HG02610 (cell line): ENCODE results near the gene MAML3.

Experiments
- ATAC-seq: cut with Tn5 transposase; IDR thresholded peaks from one replicate; pipeline ENCODE4 v1.9.1; 2021; ENCODE audit warnings: mild to moderate bottlenecking, moderate library complexity; ENCODE audit not compliant: unreplicated experiment

The MAML3 gene

DNA sequence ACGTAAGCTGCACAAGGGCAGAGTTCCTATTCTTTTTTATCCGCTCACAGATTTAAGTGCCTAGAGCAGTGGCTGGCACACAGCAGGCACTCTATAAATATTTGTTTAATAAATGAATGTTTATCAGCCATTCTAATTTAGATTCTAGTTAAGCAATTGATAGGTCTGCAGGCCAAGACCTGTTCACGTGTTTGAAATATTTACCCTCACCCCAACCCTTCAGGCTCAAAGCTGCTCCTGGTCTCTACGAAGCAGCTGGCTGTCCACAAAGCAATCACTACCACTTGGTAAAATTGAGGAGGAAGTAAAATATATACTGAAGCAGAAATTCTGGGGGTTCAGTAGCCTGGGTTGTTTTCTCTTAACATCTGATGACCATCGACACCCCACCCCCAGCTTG is 330.2 kb downstream of the MAML3 start:
- no peak for ATAC-seq

DNA sequence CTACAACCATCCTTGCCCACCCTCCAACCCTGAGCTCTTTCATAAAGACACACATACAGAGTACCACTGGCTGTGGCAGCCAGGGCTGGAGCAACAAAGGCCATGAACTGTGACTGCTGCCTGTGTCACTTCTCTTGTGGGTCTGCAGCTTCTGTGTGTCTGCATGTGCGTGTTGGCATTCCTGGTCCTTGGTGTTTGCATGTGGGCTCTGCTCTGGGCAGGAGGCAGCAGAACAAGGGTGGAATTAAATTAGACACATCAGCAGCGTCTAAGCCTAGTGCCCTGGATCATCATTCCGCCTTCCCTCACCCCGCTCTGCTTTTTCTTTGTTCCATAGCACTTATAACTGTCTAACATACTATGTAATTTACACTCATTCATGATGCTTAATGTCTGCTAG is 330.6 kb downstream of the MAML3 start:
- ATAC-seq = no peak

DNA sequence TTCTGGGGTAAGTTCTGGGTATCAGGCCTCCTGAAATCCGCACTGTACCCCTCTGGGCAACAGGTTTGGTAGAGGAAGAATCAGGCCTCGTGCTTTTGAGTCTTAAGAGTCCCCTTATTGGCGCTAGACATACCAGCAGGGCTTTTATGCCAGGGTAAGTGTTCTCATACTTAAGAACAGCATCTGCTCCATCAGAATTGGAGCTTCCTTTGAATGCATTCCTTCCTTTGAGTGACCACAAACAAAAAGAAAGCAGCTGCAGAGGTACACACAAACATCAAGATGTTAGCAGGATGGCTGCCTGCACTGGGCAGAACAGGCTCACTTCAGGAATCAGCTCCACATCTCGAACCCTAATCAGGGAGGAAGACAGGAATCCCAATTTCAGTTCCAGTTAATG is 331.6 kb downstream of the MAML3 start:
- no peak for ATAC-seq

DNA sequence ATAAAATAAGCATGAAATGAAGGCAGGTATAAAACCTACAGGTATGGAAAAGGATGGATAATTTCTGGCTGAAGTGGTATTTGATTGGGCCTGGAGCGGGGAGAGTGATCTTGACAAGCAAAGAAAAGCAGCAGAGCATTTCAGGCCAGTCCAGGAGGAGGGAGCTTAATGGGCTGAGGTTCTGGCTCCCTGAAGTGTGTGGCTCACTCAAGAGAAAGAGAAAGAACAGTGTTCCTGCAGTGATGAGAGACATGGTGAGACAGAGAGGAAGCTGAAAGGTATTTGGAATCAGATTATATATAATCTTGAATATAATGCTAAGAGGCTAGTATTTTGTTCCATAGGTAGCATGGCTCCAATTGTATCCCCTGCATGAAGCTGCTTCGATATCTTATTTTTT is 334.9 kb downstream of the MAML3 start:
- ATAC-seq = no peak

DNA sequence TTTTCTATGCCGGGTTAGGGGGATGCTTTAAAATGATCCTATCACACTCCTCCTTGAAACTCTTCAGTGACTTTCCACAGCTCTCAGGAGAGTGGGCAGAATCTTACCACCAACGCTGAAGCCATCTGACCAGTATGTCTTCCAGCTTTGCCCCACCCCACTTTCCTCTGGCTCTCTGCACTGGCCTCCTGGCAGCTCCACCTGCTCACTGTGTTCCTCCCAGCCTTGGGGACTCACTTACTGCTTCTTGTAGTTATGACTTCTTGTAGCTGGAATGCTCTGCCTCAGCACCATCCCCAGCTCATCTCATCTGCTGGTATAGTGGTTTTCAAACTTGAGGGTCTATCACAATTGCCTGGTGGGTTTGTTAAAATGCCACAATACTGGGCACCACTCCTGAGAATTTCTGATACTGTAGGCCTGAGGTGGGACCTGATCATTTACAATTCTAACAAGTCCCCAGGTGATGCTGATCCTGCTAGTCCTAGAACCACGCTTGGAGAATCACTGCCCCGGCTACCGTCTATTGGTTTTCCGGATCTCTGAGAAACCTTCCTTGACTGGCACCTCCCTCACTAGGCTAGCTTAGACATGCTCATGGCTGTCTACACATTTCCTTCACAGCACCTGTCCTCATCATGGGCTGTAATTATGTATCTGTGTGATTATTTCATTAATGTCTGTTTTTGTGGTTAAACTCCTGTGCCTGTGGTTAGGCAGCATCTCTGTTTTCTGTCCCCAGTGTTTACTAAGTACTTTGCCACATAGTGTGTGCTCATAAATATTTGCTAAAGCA is 336.1 kb downstream of the MAML3 start:
- ATAC-seq = no peak

DNA sequence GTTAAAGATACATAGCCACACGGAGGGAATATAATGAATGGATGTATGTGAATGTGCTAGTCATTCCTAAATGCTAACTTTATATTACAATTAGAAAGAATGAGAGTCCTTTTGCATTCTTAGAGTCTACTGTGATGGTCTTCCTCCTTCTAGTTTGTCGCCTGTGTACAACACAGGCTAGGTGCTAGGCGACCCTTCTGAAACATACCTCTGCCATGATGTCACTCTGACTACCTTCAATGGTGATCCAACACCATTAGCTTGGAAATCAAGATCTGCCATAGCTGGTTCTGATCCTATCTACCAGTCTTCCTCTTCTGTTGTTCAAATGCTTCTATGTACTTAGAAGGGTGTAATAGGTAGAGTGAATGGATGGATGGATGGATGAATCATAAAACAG is 337.1 kb downstream of the MAML3 start:
- no peak for ATAC-seq

DNA sequence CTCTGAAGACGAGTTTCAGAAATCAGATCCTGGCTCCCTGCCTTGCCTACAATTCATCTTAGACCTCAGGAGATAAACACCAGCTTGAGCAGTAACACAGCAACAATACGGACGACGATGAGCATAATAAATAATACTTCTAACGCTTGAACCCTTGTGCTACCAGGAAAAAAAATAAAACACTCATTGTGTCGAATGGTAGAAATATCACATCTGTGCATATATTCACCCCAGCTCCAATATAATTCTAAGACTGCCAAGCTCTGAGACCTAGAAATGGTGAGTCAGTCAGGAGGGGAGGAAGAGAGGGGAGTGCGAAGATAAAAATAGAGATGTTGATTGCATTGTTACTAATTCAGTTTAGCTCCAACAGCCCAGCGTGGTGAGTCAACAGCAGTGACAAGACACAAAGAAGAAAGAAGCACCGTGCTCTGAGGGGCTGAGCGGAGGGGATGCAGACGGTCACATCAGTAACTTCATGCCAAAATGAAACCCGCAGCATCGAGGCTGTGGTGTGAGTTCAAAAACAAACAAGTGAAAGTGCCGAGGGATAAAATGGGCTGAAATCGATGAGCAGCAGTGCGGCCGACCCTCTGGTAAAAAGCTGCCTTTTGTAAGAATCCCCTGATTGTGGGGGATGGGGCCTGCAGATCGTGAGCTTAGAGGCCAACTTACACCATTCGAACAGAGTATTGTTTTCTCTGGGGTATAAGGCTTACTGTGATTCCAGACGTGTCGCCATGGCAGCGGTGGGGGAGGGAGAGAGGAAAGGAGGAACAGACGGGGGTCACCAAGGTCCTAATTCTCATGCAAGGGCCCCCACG is 338.0 kb downstream of the MAML3 start:
- no peak for ATAC-seq

DNA sequence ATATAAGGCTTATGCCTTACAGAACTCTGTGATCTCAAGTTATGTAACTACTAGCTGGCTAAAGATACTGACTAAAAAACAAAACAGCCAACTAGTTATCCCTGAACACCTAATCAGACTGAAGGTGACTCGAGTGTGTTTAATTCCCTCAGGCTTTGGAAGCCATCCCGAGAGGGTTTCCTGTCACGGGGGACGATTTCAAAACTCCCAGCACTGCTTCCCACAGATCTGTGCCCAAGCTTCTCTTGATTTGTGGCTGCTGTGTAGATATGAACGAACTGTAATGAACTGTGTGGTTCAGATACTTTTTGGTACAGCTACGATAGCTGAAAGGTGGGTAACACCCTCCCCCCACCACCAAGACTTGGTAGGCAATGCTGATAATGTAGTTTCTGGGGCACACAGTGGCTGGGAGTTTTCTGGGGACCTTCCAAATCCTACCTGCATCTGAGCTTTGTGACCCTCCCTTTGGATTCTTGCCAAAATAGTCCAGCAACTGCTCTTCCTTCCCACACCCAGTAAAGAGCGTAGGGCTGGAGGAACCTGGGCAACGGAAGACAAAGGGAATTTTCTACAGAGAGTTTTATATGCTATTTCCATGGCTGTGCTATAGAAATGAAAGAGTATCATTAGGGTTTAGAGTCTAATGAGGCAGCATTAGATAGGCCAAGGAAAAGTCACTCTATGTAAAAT is 339.5 kb downstream of the MAML3 start:
- ATAC-seq = no peak

DNA sequence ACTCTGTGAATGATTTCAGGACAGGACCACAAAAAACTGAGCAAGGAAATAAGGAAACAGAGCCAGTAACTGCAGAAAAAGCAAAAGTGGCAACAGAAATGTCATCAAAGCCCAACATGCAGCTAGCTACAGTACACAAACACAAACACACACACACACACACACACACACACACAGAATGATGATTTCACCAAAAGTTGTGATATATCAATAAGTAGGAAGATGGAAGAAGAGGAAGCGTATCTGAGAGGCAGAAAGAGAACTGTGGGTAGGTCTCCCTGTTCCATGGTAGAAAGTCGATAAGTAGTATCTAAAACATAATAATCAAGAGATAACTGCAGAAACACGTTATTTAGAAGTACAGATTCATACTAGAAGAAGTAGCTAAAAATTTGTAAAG is 340.1 kb downstream of the MAML3 start:
- no peak for ATAC-seq

DNA sequence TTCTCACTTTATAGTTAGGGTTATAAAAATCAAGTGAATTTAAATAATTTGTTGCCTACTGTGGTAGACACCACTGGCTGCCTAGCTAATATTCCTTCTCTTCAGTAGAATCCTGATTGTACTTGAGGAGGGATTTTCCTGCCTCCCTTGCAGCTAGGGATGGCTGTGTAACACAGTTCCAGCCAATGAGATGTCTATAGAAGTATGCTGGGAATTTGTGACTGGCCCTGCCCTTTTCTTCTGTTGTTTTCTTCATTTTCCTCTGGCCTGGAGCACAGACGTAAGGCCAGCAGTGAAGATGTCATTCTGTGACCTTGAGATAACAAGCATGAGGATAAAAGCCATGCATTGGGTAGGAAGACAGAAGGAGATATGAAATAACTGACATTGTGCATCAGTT is 343.3 kb downstream of the MAML3 start:
- no peak for ATAC-seq

DNA sequence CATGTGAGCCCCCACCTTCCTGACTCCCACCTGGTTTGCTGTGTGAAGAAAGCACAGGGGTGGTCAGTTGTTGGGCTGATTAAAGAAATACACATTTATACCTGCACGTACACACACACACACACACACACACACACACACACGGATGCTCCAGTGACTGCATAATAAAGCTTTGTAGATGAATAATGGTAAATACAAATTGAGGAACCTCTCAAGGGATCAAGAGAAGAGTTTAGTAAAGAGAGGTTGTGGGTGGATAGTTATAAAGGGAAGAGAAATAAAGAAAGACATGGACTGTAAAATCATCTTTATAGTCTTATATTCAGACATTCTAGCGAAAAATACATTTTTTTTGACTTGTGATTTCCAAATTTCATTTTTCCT is 344.2 kb downstream of the MAML3 start:
- no peak for ATAC-seq

DNA sequence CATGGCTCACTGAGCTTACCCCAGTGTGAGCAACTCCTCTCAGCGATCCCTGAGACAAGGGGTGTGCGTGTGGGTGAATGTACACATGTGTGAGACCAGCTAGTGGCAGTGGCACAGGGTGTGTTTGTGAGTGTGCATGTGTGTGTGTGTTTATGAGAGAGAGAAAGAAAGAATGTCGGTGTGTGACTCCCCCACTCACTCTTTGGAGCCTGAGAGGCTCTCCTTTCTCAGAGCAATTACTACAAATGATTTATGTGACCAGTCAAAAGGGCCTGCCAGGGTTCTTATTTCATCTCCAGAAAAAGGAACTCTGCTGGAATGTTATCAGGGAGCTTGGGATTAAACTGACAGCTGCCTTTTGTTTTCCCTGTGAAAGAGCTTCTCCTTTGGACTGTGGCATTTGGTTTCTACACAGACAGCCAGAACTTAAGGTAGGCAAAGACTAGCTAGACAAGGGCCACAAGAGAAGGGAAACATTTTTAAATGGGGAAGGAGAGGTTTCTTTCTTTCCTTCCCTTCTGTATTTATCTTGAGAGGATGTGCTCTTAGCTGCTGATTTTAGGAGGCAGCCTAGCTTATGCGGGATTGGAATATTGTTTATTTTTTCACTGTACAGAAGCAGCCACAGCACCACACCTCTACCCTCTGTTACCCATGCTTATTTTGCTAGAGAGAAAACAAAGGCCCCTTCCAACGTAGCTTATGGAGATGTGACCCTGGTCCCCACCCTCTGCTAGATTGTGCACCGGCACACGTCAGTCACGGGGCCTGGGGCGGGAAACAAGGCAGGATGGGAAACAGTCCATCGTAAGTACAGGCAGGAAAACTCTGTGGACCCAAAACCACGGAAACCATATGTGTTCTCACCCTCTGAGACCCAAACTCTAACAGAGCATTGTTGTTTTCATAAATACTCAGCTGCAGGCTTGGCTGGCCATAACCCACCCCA is 344.9 kb downstream of the MAML3 start:
- ATAC-seq = no peak

DNA sequence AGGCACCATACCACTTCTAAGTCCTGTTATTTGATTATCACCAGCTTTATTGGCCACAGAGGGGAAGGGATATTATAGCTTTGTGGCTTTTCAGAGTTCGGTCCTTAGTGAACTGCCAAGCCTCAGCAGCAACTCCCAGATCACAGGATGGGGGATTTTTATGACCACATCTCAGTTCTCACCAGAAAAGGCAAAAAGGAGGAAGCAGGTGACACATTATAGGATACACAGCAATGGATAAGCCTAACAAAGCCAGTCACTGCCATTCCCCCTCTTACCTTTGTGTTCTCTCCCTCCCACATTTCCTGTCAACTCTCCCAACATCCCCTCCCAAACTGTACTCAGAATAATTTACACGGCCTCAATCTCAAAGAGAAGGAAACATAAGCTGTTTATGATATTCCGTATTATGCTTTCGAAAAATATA is 345.6 kb downstream of the MAML3 start:
- no peak for ATAC-seq

DNA sequence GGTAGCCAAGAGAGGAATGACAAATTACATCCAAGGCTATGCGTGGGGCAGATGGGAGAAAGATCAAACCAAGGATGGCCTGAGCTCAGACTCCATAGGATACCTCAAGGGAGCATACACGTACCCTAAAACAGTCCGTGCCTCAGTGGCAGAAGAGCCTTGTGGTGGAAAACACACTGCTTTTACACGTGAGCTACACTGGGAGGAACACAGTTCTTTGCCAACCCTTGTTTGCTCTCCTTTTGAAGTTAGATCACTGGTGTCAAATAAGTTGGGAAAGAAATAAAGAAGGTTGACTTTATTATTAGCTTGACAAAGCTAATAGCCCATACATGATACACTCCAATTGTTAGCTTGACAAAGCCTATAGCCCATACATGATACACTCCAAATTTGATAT is 346.5 kb downstream of the MAML3 start:
- ATAC-seq = no peak

DNA sequence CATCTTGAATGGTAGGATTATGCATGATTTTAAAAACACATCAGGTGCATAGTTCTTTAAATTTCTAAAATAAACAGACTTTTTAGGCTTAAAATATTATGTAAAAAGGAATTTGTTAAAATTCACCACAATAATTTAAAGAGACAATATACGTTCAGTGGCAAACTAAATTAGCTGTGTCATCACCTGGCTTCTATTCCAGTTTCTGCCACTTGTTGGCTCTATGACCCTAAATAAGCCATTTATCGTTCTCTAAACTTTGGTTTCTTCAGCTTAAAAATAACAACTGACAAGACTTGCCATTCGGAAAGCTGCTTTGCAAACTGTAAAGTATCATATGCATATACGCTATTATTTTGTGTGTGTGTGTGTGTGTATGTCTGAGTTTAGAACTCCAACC is 347.1 kb downstream of the MAML3 start:
- ATAC-seq = no peak

DNA sequence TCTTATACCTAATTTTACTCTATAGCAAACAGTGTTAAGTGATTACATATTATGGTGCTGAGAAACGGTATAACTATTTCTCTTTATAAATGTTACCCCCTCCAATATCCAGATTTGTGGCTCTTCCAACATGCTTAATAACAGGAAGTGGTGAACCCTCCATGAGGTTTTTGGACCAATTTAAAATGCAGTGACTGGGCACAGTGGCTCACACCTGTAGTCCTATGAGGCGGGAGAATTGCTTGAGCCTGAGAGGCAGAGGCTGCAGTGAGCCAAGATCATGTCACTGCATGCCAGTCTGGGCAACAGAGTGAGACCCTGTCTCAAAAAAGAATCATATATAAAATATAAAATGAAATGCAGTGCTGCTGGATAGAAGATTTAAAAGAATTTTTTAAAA is 351.1 kb downstream of the MAML3 start:
- no peak for ATAC-seq

DNA sequence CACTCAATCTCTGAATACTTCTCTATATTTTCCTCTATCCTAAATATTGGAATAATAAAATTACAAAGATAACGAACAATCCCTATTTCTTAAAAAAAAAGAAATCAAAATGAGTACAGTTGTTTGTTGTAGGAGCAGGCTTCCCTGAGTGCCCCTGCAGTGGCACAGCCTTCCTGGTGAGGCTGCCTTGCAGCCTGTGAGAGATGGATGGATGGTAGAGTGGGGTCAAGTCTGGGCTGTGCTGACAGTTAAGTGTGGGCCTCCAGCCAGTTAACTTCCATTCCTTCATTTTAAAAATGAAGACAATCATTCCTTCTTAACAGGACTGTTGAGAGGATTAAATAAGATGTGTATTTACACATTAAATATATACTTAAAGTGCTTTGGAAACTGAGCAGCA is 351.5 kb downstream of the MAML3 start:
- no peak for ATAC-seq

DNA sequence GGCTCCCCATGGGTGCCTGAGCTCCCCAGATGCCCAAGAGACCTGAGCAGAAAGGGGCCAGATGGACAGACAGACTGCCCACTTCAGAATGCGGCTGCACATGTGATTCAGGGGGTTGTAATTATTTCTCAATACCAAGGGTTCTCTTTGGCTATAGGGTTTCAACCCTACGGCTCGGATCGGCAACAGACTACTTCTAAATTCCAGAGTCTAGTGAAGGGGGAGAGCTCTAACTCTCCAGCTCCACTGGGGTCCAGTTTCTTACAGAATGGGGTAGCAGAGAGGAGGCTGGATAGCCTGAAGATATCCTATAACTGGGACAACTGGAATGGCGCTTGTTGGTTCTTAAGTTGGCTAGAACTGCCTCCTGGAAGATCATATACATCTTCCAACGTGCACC is 352.1 kb downstream of the MAML3 start:
- ATAC-seq = no peak

DNA sequence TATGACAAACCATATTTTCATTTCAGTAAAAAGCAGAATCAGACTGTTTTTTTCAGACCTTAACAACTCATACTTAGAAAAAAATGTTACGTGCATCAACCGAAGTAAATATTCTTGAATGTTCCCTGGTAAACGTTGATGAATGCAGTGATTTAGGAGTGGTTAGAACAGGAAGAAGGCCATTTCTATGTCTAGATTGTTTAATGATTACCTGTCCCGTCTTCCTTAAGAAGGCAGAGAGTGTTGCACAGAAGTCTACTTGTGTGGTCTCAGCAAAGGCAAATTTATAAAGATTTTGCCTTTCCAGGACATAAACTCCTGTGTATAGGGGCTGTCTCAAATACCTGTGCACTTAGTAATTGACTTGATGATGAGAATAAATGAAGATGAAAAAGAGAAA is 353.9 kb downstream of the MAML3 start:
- no peak for ATAC-seq

DNA sequence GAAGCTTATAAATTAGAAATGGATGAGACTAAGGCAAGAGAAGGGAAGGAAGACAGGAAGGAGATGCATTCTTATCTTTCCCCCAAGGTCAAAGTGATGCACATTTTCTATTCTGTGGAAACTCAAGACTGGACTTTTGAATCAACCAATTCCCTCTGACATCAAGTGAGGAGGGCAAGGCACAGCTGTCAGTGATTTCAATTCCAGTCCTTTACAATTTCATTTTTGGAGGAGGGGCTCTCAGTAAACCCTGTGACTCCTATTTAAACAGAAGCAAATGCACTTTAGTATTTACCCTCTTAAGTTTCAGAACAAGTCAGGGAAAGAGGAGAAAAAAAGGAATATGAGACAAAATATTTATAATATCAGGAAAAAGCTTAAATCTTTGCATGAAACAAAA is 354.4 kb downstream of the MAML3 start:
- ATAC-seq = no peak

DNA sequence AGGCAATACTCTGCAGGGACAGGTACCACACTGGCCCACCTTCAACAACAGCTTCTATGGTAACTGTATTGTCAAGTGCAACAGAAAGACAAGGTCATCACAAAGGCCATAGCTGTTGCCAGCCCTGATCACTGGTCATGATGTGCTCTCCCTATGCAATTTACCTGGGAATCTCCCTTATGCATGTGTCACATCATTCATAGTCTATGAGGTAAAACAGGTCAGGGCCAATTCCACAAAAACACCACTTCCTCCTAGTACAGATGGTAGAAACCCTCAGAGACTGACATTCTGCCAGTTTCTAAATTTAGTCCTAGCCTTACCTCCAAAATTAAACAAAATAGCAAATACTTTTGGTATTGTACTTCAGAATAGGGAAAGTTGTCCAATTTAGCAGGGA is 355.5 kb downstream of the MAML3 start:
- ATAC-seq = peak; percentile 77
